SU-DHL-6 (cell line): ENCODE measurements around the gene COX5B.

ENCODE experiments used
- CTCF ChIP-seq: fragments of 200-600 bp; sonication (generic); IDR thresholded peaks from one replicate; pipeline ENCODE4 v1.5.1; 2017; ENCODE audit warnings: antibody characterized with exemption, mild to moderate bottlenecking, low read length, moderate library complexity; ENCODE audit not compliant: insufficient read depth, poor library complexity, severe bottlenecking
- EZH2phosphoT487 ChIP-seq: fragments of 200-600 bp; sonication (generic), shearing (Covaris generic); conservative IDR thresholded peaks from 2 replicates; pipeline ENCODE4 v1.6.1; 2018; ENCODE audit warnings: mild to moderate bottlenecking, antibody characterized with exemption, low read length, moderate library complexity, mixed read lengths

- TF ChIP-seq CTCF (no peak), EZH2phosphoT487 (no peak)
Observed at GRCh38 chr2:97691166-97691565, 45.3 kb downstream of the COX5B start.
